Measurements from ENCODE around the gene ECT2. TPM values are rescaled to one million over a fixed set of nuclear protein-coding genes. Genes with fewer than 3 reads are reported as not detected.

Gene ECT2
- total and polyA plus RNA-seq, 2 of the 8 experiments (the other 6 are each of a cell fraction or from before 2014, with no cell fraction given): 19.5 to 88.7 TPM

- Histone ChIP-seq H4K8ac (ENCODE audit: extremely low read depth, insufficient read depth, low read length) (no peak overlapping the region), H3K4me2 (ENCODE audit: insufficient read depth in 1 of 2, low read depth in 2 of 2, low read length in 2 of 2) (no peak overlapping the region), H4K5ac (ENCODE audit: insufficient read length, low read depth, low read length) (no peak overlapping the region), H3K23ac (ENCODE audit: insufficient read length) (no peak overlapping the region), H3K4me3 (ENCODE audit: extremely low read depth in 1 of 4, insufficient read depth in 2 of 4, low read depth in 3 of 4, low read length in 4 of 4) (no peak overlapping the region), H3K56ac (replicated peaks; ENCODE audit: insufficient read length, low read depth, low read length) (no peak overlapping the region), H2BK15ac (ENCODE audit: low read length) (no peak overlapping the region), H3K9me3 (ENCODE audit: insufficient read depth in 2 of 2, low read depth in 1 of 2, low read length in 1 of 2) (no peaks in the 10 kb centered on the region), H2BK120ac (replicated peaks; ENCODE audit: low read depth, low read length) (no peak overlapping the region), H3K79me1 (ENCODE audit: low read depth, low read length) (no peaks in the 10 kb centered on the region), H3K27me3 (replicated peaks in 1 of 4; ENCODE audit: control insufficient read depth in 3 of 4, extremely low read depth in 1 of 4, insufficient read depth in 3 of 4, low read length in 3 of 4) (no peaks in the 10 kb centered on the region), H3K4ac (replicated peaks; ENCODE audit: insufficient read length, low read depth, low read length) (no peak overlapping the region), H2AFZ (ENCODE audit: low read length) (no peak overlapping the region), H2BK20ac (ENCODE audit: low read length) (no peak overlapping the region), H3K79me2 (ENCODE audit: control insufficient read depth in 1 of 2, insufficient read depth in 2 of 2, low read length in 2 of 2) (no peaks in the 10 kb centered on the region), H2AK5ac (ENCODE audit: low read depth, low read length) (no peak overlapping the region), H3K9ac (replicated peaks in 1 of 4; ENCODE audit: extremely low read depth in 1 of 4, low read depth in 3 of 4, low read length in 3 of 4) (no peak overlapping the region), H2BK5ac (ENCODE audit: low read depth, low read length) (no peak overlapping the region), H3K18ac (ENCODE audit: extremely low read depth, low read length) (no peak overlapping the region), H3K27ac (ENCODE audit: low read depth, low read length) (no peak overlapping the region), H2BK12ac (ENCODE audit: low read depth, low read length) (no peak overlapping the region), H3K14ac (ENCODE audit: insufficient read length) (no peak overlapping the region), H4K20me1 (replicated peaks in 1 of 2; ENCODE audit: control insufficient read depth in 1 of 2, insufficient read depth in 2 of 2, low read length in 2 of 2) (no peaks in the 10 kb centered on the region), H3K4me1 (replicated peaks in 1 of 4; ENCODE audit: control insufficient read depth in 3 of 4, insufficient read depth in 4 of 4, low read length in 3 of 4) (no peaks in the 10 kb centered on the region), H3K23me2 (ENCODE audit: low read depth, low read length) (no peaks in the 10 kb centered on the region), H3K36me3 (ENCODE audit: control insufficient read depth in 2 of 4, insufficient read depth in 4 of 4, low read length in 3 of 4) (no peaks in the 10 kb centered on the region), H4K91ac (replicated peaks; ENCODE audit: insufficient read length, low read length) (no peak overlapping the region)
- CTCF ChIA-PET (ENCODE audit: partially characterized antibody): no interaction called here
- POLR2A ChIA-PET (ENCODE audit: partially characterized antibody): no interaction called here
- WGBS, 2 experiments (ENCODE audit: extremely low coverage in 1 of 2, insufficient coverage in 1 of 2, insufficient read length in 1 of 2, insufficient replicate concordance in 2 of 2, low coverage in 1 of 2, low lambda C conversion rate in 2 of 2, missing lambda C conversion rate in 1 of 2): 86% methylated on average over 2 of the region's 2 CpGs; no CpG with 5 or more reads in 1 of the 2 experiments
- DNase-seq (ENCODE audit: low read depth in 1 of 2, low spot score in 2 of 2) (no peak), FAIRE-seq (no peak)
- TF ChIP-seq CEBPB (IDR thresholded peaks at IDR 0.05; ENCODE audit: low read depth, low read length): no peak
- TF ChIP-seq ATF3 (IDR thresholded peaks at IDR 0.05; ENCODE audit: insufficient read depth, low read depth, low read length): no peak
- no peak for TF ChIP-seq CTCF (IDR thresholded peaks at IDR 0.05; ENCODE audit: control extremely low read depth in 1 of 3, insufficient read depth in 1 of 3, low read depth in 1 of 3, low read length in 3 of 3)
These were observed 82.5 kb downstream of the ECT2 start for GRCh38 chr3:172832983-172833382.
